GM18951 (cell line): ENCODE measurements around the gene DTNBP1.

Experiments used
- POLR2A ChIP-seq: IDR thresholded peaks from 4 replicates; pipeline ENCODE4 v1.6.1; 2011; ENCODE audit warnings: mild to moderate bottlenecking; ENCODE audit not compliant: insufficient read length, insufficient read depth; ENCODE audit errors: extremely low read depth
- in situ Hi-C: fragments of 300-500 bp; cut with MboI; formaldehyde crosslinking; loops from one replicate; pipeline ENCODE4 v1.12.0; 2022; ENCODE audit warnings: low sequenced_read_pairs, mixed read lengths, inconsistent platforms; ENCODE audit not compliant: unreplicated experiment

Gene DTNBP1

GRCh38 chr6:15530411-15530810, 132.4 kb downstream of the DTNBP1 start:
- no peak for TF ChIP-seq POLR2A
- in situ Hi-C loops: no loop called here

- TF ChIP-seq POLR2A: no peak
- in situ Hi-C loops: no loop called here
Observed at GRCh38 chr6:15528870-15529269, 134.0 kb downstream of the DTNBP1 start.

GRCh38 chr6:15527838-15528617, 134.8 kb downstream of the DTNBP1 start:
- TF ChIP-seq POLR2A: no peak
- in situ Hi-C loops: no loop called here

- in situ Hi-C loops: no loop called here
- no peak for TF ChIP-seq POLR2A
Observed at GRCh38 chr6:15526212-15526701, 136.6 kb downstream of the DTNBP1 start.

- no peak for TF ChIP-seq POLR2A
- in situ Hi-C loops: loop anchor here (25.0 kb wide), 1 partner anchor 662 kb away; no protein-coding TSS in a partner anchor
Observed at GRCh38 chr6:15524861-15525401, 137.9 kb downstream of the DTNBP1 start.

GRCh38 chr6:15523679-15524630, 138.9 kb downstream of the DTNBP1 start:
- in situ Hi-C loops: loop anchor here (25.0 kb wide), 1 partner anchor 663 kb away; no protein-coding TSS in a partner anchor

GRCh38 chr6:15522856-15523529, 139.8 kb downstream of the DTNBP1 start:
- no peak for TF ChIP-seq POLR2A
- in situ Hi-C loops: loop anchor here (25.0 kb wide), 1 partner anchor 664 kb away; no protein-coding TSS in a partner anchor

More at GRCh38 chr6:15523679-15524630, 138.9 kb downstream of the DTNBP1 start:
- TF ChIP-seq POLR2A: no peak

GRCh38 chr6:15522427-15522826, 140.4 kb downstream of the DTNBP1 start:
- in situ Hi-C loops: loop anchor here (25.0 kb wide), 1 partner anchor 665 kb away; no protein-coding TSS in a partner anchor

GRCh38 chr6:15522026-15522425, 140.8 kb downstream of the DTNBP1 start:
- in situ Hi-C loops: loop anchor here (25.0 kb wide), 1 partner anchor 665 kb away; no protein-coding TSS in a partner anchor

More at GRCh38 chr6:15522427-15522826, 140.4 kb downstream of the DTNBP1 start:
- no peak for TF ChIP-seq POLR2A

GRCh38 chr6:15521582-15521981, 141.2 kb downstream of the DTNBP1 start:
- no peak for TF ChIP-seq POLR2A
- in situ Hi-C loops: loop anchor here (25.0 kb wide), 1 partner anchor 666 kb away; no protein-coding TSS in a partner anchor

More at GRCh38 chr6:15522026-15522425, 140.8 kb downstream of the DTNBP1 start:
- no peak for TF ChIP-seq POLR2A

- no peak for TF ChIP-seq POLR2A
- in situ Hi-C loops: loop anchor here (25.0 kb wide), 1 partner anchor 667 kb away; no protein-coding TSS in a partner anchor
Observed at GRCh38 chr6:15520626-15521203, 142.1 kb downstream of the DTNBP1 start.
